Activated T-helper 1 cell treated with anti-CD3 and anti-CD28 coated beads, Interleukin-2, amount 50 U/mL, for 16 hours (primary cell): ENCODE data around the gene TMEM165.

ENCODE experiments used
- DNase-seq, 2 donors: peaks; one replicate each; pipeline ENCODE4 v3.0.0-alpha.2; 2020; ENCODE audit warnings: low read depth in 1 of 2, low spot score in 1 of 2

Gene TMEM165

GRCh38 chr4:55399581-55399980, 3.8 kb downstream of the TMEM165 start:
- no peak for DNase-seq

DNA sequence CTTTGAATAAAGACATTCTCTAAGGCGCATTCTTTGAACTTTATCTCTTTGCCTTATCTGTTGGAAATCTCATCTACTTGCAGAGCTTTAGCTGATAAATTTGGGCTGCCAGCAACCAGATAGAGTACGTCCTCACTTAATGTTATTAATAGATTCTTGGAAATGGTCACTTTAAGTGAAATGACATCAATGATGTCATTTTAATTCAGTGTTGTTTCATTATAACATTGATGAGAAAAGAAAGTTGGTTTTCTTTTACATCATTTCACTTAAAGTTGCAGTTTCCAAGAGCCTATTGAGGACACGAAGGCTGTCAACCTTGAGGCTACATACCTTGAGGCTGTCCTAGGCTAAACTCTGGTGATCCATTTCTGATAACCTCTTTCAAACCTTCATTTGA, 9.3 kb downstream of the TMEM165 start:
- no peak for DNase-seq

DNA sequence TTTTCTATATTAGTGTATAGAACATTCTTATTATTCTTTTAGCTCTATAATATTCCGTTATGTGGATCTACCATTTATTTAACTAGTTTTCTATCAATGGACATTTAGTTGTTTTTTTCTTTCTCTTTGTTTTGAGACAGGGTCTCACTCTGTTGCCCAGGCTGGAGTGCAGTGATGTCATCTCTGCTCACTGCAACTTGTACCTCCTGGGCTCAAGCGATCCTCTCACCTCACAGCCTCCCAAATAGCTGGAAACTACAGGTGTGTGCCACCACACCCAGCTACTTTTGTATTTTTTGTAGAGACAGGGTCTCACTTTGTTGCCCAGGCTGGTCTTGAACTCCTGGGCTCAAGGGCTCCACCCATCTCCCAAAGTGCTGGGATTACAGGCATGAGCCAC, 10.8 kb downstream of the TMEM165 start:
- DNase-seq, result no peak

- DNase-seq, result no peak
Measured at GRCh38 chr4:55407119-55407518, 11.4 kb downstream of the TMEM165 start.

DNA sequence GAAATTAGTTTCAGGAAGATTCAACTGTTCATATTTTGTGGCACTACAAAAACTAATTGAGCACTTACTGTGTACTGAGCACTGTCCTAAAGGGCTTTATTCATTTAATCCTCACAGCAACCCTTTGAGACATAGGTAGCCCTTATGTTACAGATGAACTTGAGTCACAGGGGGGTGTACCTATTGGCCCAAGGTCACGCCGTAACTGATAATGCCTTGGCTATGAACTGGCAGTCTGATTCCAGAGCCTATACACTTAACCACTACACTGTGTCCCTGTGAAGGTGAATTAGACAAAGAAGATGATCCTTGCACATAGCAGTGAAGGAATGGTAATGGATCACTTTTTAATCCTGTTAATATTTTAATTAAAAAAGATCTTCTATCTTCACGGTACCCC, 12.0 kb downstream of the TMEM165 start:
- no peak for DNase-seq

DNA sequence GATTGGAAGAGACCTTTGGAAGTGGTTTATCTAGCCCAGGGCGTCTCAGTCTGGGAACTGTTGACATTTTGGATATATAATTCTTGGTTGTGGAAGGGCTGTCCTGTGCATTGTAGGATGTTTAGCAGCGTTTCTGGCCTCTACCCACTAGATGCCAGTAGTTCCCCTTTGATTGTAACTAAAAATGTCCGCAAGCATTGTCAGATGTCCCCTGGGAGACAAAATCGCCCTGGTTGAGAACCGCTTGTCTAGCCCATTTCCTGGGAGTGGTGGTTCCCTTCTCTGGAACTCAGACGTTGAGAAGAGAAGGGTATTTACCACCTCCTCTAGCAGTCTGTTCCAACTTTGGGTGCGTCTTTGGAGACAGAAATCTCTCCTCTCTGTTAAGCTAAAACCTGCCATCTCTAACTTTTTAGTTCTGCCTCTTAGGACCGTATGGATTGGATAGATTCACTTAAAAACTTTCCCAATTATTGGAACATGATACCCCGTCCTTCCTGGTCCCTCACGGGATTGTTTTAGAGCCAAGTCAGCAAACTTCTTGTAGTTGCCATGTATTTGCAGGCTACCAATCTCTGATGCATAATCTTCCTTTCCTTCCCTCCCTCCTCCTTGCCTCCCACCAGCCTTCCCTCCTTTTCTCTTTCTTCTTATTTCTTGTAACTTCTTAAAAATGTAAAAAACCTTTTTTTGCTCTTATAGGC, 13.9 kb downstream of the TMEM165 start:
- no peak for DNase-seq

DNA sequence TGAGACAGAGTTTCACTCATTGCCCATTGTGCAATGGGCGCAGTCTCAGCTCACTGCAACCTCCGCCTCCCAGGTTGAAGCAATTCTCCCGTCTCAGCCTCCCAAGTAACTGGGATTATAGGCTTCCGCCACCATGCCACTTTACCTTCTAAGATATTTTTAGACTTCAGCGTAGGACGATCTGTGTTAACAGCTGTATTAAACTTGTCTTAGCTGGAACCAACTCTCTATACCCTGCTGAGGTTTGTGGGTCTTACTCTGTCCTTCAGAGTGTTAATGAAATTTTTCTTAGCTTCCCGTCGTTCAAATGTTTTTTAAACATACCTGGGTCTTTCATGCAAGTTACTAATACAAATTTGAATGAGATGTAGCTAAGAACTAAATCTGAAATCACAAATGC, 14.7 kb downstream of the TMEM165 start:
- no peak for DNase-seq

DNA sequence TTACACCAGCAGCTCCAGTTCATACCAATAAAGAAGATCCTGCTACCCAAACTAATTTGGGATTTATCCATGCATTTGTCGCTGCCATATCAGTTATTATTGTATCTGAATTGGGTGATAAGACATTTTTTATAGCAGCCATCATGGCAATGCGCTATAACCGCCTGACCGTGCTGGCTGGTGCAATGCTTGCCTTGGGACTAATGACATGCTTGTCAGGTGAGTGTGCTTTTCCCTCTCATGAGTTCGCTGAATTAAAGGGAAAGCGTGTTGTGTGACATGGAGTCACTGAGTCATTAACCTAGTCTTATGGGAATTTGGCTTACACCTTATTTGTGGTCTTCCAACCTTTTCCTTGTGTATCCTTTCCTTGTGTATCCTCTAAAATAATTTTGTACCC, 15.9 kb downstream of the TMEM165 start:
- DNase-seq, result no peak

DNA sequence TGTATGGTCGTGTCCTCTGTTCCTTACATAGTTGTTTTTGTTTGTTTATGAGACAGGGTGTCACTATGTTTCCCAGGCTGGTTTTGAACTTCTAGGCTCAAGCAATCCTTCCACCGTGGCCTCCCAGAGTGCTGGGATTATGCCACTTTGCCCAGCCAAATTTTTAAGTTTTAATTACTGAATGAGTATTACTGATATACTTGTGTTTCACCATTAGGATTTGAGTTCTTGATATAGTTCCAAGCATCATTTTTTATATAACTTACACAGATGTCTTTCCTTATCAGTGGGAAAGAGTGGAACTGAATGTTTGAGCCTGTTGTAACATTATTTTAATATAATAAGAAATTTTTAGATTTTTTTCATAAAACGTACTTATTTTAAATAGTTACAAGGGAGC, 20.4 kb downstream of the TMEM165 start:
- no peak for DNase-seq

DNA sequence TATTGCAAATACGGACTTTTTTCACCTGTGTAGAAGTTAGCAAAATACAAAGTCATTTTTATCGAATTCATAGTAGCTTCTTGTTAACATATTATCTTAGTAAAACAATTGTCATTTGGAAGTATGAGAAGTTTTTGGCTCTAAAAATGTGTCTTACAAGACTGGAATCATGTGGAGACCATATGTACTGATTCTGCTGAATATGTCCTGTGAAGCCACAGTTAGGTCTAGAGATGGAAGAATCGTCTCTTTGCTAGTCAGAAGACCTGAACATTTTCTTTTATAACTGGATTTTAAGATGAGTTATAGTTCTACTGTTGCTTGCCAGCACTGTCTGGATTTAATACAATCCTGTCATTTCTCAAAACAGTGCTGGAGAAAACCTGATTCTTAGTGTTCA, 29.0 kb downstream of the TMEM165 start:
- no peak for DNase-seq

- no peak for DNase-seq
Measured at GRCh38 chr4:55431710-55432336, 36.1 kb downstream of the TMEM165 start.

GRCh38 chr4:55435141-55435841, 39.5 kb downstream of the TMEM165 start:
- no peak for DNase-seq

DNA sequence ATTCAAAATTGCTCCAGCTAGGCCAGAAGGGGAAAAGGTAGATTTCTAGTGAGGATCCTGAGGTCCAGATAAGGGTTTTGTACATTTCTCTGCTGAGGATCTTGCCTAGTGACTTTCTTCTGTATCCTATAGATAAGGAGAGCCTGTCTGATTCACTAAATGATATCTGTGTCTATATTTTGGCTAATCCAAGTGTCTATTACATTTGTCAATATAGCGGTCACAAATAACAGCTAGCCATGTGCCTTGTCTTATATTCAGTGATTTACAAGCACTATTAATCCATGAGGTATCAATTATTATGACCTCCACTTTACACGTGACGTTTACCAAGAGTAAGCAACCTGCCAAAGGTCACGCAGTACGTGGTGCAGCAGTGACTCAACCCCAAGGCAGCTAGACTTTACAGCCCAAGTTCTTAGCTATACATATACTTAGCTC, 41.6 kb downstream of the TMEM165 start:
- DNase-seq, result no peak

DNA sequence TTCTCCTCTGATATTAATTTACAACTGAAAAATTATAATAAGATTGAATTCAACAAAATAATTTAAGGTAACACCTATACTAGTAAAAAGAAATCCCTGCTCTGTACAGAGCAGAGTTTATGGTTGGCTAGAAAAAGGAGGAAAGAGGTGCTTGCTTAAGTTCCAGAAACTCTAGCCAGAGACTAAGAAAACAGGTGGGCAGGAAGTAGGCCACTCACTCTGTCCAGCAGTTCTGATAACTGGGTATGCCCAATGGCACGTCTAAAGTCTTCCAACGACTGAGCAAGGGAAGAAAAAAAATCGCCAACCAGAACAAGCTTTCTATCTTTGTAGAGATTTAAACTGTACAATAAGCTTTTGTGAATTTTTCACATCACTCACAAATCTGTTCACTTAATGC, 42.1 kb downstream of the TMEM165 start:
- DNase-seq, result no peak

DNA sequence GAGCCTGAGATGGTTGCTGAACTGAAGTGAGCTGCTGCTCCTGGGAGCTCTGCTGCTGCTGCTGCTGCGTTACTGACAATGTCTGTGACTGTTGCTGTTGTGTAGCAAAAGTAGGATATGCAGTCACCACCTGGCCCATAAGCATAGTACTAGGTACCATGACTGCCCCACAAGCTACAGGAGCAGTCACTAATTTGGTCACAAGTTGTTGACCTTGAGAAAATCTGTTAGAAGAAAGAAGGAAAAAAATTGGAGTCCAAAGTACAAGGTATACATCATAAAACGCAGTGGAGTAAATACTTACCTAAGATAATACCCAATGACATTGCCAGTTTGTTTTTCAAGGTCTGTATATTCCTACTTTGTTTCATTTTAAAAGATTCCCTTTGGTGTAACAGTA, 42.6 kb downstream of the TMEM165 start:
- DNase-seq, result no peak

DNA sequence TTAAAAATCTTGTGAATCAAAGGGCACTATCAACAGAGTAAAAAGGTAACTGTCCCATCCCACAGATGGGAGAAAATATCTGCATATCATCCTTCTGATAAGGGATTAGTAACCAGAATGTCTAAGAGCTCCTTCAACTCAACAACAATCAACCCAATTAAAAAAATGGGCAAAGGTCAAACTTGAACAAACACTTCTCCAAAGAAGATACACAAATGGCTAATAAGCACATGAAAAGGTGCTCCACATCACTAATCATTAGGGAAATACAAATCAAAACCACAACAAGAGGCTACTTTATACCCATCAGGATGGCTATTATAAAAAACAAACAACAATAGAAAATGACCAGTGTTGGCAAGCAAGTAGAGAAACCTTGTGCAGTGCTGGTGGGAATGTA, 43.3 kb downstream of the TMEM165 start:
- DNase-seq, result no peak

DNA sequence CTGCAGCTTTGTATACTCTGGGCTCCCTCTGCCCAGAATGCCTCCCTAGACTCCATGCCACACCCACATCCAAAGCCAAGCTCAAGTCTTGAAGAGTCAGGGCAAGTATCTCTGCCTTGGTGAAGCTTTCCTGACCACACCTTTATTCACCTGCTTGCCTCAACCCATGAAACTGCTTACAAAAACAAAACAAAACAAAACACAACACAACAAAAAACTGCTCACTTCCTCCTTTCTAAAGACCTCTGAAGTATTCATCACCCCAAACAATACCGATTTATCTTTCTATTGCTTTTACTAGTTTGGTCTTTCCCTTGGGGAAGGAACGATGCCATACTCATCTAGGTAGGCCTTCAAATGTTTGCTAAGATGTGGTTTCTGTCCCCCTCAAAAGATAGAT, 45.0 kb downstream of the TMEM165 start:
- DNase-seq, result no peak

GRCh38 chr4:55442541-55442940, 46.8 kb downstream of the TMEM165 start:
- DNase-seq, result no peak

GRCh38 chr4:55444827-55445226, 49.1 kb downstream of the TMEM165 start:
- no peak for DNase-seq

- no peak for DNase-seq
Measured at GRCh38 chr4:55445921-55446577, 50.3 kb downstream of the TMEM165 start.

DNA sequence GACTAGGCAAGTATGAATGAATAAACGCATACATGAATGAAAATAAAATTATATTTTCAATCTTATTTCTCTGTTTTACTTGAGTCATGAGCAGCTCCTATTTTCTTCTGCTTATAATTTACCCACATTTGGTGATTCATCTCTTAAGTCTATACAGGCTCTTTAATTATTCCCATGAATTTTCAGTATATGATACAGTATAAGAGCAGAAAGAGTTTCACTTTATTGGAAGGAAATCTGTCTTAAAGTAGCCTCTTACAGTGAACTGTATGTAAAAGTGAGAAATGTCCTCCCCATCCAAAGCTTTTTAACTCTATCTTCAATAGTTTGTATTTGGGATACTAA, 50.8 kb downstream of the TMEM165 start:
- no peak for DNase-seq

DNA sequence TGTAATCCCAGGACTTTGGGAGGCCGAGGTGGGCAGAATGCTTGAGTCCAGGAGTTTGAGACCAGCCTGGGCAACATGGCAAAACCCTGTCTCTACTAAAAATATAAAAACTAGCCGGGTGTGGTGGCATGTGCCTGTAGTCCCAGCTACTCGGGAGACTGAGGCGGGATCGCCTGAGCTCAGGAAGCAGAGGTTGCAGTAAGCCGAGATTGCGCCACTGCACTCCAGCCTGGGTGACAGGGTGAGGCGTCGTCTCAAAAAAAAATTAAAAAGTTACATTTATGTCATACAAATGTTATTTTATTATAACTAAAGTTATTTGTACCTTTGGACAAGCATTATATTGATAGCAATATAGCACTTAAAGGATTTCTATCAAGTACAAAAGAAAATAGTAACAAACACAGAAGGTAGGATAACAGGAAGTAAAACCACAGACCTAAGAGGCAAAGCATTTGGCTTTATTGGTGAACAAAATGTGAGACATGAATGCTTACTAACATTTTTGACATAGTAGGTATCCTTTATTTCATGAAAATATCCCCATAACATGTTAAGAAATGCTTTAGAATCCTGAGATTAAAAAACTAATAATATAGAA, 51.5 kb downstream of the TMEM165 start:
- DNase-seq, result no peak
